Fibroblast of skin of abdomen (primary cell): ENCODE measurements around the gene B4GALT3.

Experiments
- DNase-seq: peaks from one replicate; pipeline ENCODE4 v3.0.0-alpha.2; 2013

Gene B4GALT3

GRCh38 chr1:161201836-161202712, 24.8 kb upstream of the B4GALT3 start, which contains the start of gene NDUFS2:
Gene NDUFS2 (plus strand): TSS chr1:161202367. CDS start chr1:161202386, 19 bp downstream.
- peak; percentile 99 for DNase-seq

- DNase-seq = peak; percentile 70
These were observed 23.9 kb upstream of the B4GALT3 start for GRCh38 chr1:161200992-161201835.

GRCh38 chr1:161200421-161200991, 23.2 kb upstream of the B4GALT3 start:
- DNase-seq = no peak

GRCh38 chr1:161199506-161200139, 22.3 kb upstream of the B4GALT3 start:
- no peak for DNase-seq

GRCh38 chr1:161198897-161199431, 21.7 kb upstream of the B4GALT3 start, which contains the start of gene ADAMTS4:
Gene ADAMTS4 (minus strand): TSS chr1:161199054. CDS start chr1:161198627, 427 bp downstream.
- DNase-seq = peak; percentile 95

- DNase-seq = peak; percentile 14
These were observed 21.0 kb upstream of the B4GALT3 start for GRCh38 chr1:161198194-161198896.

GRCh38 chr1:161197560-161198193, 20.4 kb upstream of the B4GALT3 start:
- no peak for DNase-seq

- DNase-seq = peak; percentile 94
These were observed 19.5 kb upstream of the B4GALT3 start for GRCh38 chr1:161196521-161197451.

- no peak for DNase-seq
These were observed 18.8 kb upstream of the B4GALT3 start for GRCh38 chr1:161196111-161196510.

GRCh38 chr1:161195171-161195570, 17.9 kb upstream of the B4GALT3 start:
- DNase-seq = no peak

- DNase-seq = no peak
These were observed 16.4 kb upstream of the B4GALT3 start for GRCh38 chr1:161193561-161194235.

- DNase-seq = peak; percentile 63
These were observed 15.5 kb upstream of the B4GALT3 start for GRCh38 chr1:161192476-161193465.

- DNase-seq = no peak
These were observed 14.7 kb upstream of the B4GALT3 start for GRCh38 chr1:161191971-161192370.

GRCh38 chr1:161190962-161191521, 13.7 kb upstream of the B4GALT3 start:
- no peak for DNase-seq

GRCh38 chr1:161189036-161189435, 11.7 kb upstream of the B4GALT3 start:
- no peak for DNase-seq

GRCh38 chr1:161188381-161188780, 11.1 kb upstream of the B4GALT3 start:
- no peak for DNase-seq

- no peak for DNase-seq
These were observed 10.0 kb upstream of the B4GALT3 start for GRCh38 chr1:161187311-161187710.
